Activated CD4-positive, alpha-beta T cell treated with anti-CD3 and anti-CD28 coated beads, Interleukin-2, amount 50 U/mL, for 16 hours (primary cell): ENCODE results near the gene CTNND2.
"Not testable (repeated sequence)": the region's sequence is repeated elsewhere in the genome, so short reads cannot be mapped to it uniquely, and the experiment has no call there.

Source experiments
- DNase-seq: peaks from one replicate; pipeline ENCODE4 v3.0.0-alpha.2; 2020

Gene CTNND2

GRCh38 chr5:11429254-11429653 lies 475.0 kb downstream of the CTNND2 start:
- no peak for DNase-seq

- no peak for DNase-seq
Observed at GRCh38 chr5:11427569-11427968, 476.7 kb downstream of the CTNND2 start.

- no peak for DNase-seq
Observed at GRCh38 chr5:11426442-11426841, 477.8 kb downstream of the CTNND2 start.

GRCh38 chr5:11422342-11422741 lies 481.9 kb downstream of the CTNND2 start:
- no peak for DNase-seq

- DNase-seq, result no peak
Observed at GRCh38 chr5:11420969-11421368, 483.3 kb downstream of the CTNND2 start.

- DNase-seq, result no peak
Observed at GRCh38 chr5:11415751-11416150, 488.5 kb downstream of the CTNND2 start.

GRCh38 chr5:11414732-11415131 lies 489.5 kb downstream of the CTNND2 start:
- DNase-seq, result not testable (repeated sequence)

- no peak for DNase-seq
Observed at GRCh38 chr5:11411621-11412020, 492.6 kb downstream of the CTNND2 start.

GRCh38 chr5:11407556-11408145 lies 496.6 kb downstream of the CTNND2 start:
- no peak for DNase-seq

- DNase-seq, result no peak
Observed at GRCh38 chr5:11400316-11400715, 503.9 kb downstream of the CTNND2 start.

GRCh38 chr5:11398728-11399127 lies 505.5 kb downstream of the CTNND2 start:
- no peak for DNase-seq

GRCh38 chr5:11397549-11397948 lies 506.7 kb downstream of the CTNND2 start:
- no peak for DNase-seq

- no peak for DNase-seq
Observed at GRCh38 chr5:11396917-11397316, 507.3 kb downstream of the CTNND2 start.

GRCh38 chr5:11394933-11395332 lies 509.3 kb downstream of the CTNND2 start:
- DNase-seq, result no peak

- DNase-seq, result no peak
Observed at GRCh38 chr5:11390291-11390767, 513.9 kb downstream of the CTNND2 start.

- DNase-seq, result no peak
Observed at GRCh38 chr5:11387382-11387781, 516.9 kb downstream of the CTNND2 start.

GRCh38 chr5:11386398-11386797 lies 517.8 kb downstream of the CTNND2 start:
- DNase-seq, result no peak

- DNase-seq, result no peak
Observed at GRCh38 chr5:11385901-11386293, 518.3 kb downstream of the CTNND2 start.

GRCh38 chr5:11385251-11385900 lies 518.9 kb downstream of the CTNND2 start:
- no peak for DNase-seq

- no peak for DNase-seq
Observed at GRCh38 chr5:11384441-11385250, 519.6 kb downstream of the CTNND2 start.

GRCh38 chr5:11383506-11384095 lies 520.6 kb downstream of the CTNND2 start:
- DNase-seq, result no peak

GRCh38 chr5:11378461-11378860 lies 525.8 kb downstream of the CTNND2 start:
- no peak for DNase-seq

GRCh38 chr5:11377896-11378295 lies 526.4 kb downstream of the CTNND2 start:
- DNase-seq, result no peak

GRCh38 chr5:11372191-11372590 lies 532.1 kb downstream of the CTNND2 start:
- DNase-seq, result no peak
